Fibroblast of skin of left biceps (primary cell): ENCODE results near the gene NAA16.
"Not testable (repeated sequence)": the region's sequence is repeated elsewhere in the genome, so short reads cannot be mapped to it uniquely, and the experiment has no call there.

Source experiments
- DNase-seq, 2 experiments: peaks; one replicate each; pipeline ENCODE4 v3.0.0-alpha.2; 2013; ENCODE audit warnings: low read depth in 2 of 2

The NAA16 gene

GRCh38 chr13:41354416-41354815 is 43.3 kb downstream of the NAA16 start:
- DNase-seq: no peak

- DNase-seq: not testable (repeated sequence)
These were observed 45.2 kb downstream of the NAA16 start for GRCh38 chr13:41356385-41356648.

GRCh38 chr13:41356786-41357185 is 45.7 kb downstream of the NAA16 start:
- DNase-seq: no peak

- DNase-seq: no peak
These were observed 50.4 kb downstream of the NAA16 start for GRCh38 chr13:41361491-41361890.

- DNase-seq: no peak
These were observed 53.0 kb downstream of the NAA16 start for GRCh38 chr13:41364043-41364442.

- DNase-seq: peak; percentile 39 to 45
These were observed 54.6 kb downstream of the NAA16 start for GRCh38 chr13:41365631-41366030.

- no peak for DNase-seq
These were observed 59.7 kb downstream of the NAA16 start for GRCh38 chr13:41370736-41371135.

GRCh38 chr13:41377446-41377845 is 66.4 kb downstream of the NAA16 start:
- no peak for DNase-seq

GRCh38 chr13:41382431-41382830 is 71.4 kb downstream of the NAA16 start:
- no peak for DNase-seq

GRCh38 chr13:41383386-41383785 is 72.3 kb downstream of the NAA16 start:
- DNase-seq: no peak

GRCh38 chr13:41384749-41385503 is 73.9 kb downstream of the NAA16 start:
- no peak for DNase-seq

- no peak for DNase-seq
These were observed 75.1 kb downstream of the NAA16 start for GRCh38 chr13:41386211-41386610.

GRCh38 chr13:41387576-41387975 is 76.5 kb downstream of the NAA16 start:
- DNase-seq: no peak

GRCh38 chr13:41388143-41388881 is 77.2 kb downstream of the NAA16 start:
- DNase-seq: no peak

- DNase-seq: no peak
These were observed 78.5 kb downstream of the NAA16 start for GRCh38 chr13:41389580-41389979.

GRCh38 chr13:41394166-41394565 is 83.1 kb downstream of the NAA16 start:
- no peak for DNase-seq

- DNase-seq: no peak
These were observed 87.6 kb downstream of the NAA16 start for GRCh38 chr13:41398494-41399170.

GRCh38 chr13:41401366-41401765 is 90.3 kb downstream of the NAA16 start:
- no peak for DNase-seq

GRCh38 chr13:41402691-41403511 is 91.8 kb downstream of the NAA16 start:
- DNase-seq: no peak

- no peak for DNase-seq
These were observed 92.9 kb downstream of the NAA16 start for GRCh38 chr13:41403983-41404382.

GRCh38 chr13:41405367-41405766 is 94.3 kb downstream of the NAA16 start:
- no peak for DNase-seq

- no peak for DNase-seq
These were observed 96.3 kb downstream of the NAA16 start for GRCh38 chr13:41407380-41407779.
